K562 (cell line): ENCODE results near the gene PLEKHG5. TPM values are rescaled to one million over a fixed set of nuclear protein-coding genes. Genes with fewer than 3 reads are reported as not detected.

Source experiments
- CBFA2T2 ChIP-seq: fragments of 450-650 bp; conservative IDR thresholded peaks from 2 replicates; pipeline ENCODE4 v1.6.1; 2017; ENCODE audit warnings: mild to moderate bottlenecking
- ELK1 ChIP-seq: sonication (generic); formaldehyde crosslinking; IDR thresholded peaks from 2 replicates; pipeline ENCODE4 v1.8.1; 2022; ENCODE audit warnings: missing genetic modification reagents
- ESRRA ChIP-seq: fragments of 450-650 bp; IDR thresholded peaks from 2 replicates; pipeline ENCODE4 v1.6.1; 2014; ENCODE audit warnings: low read depth, mild to moderate bottlenecking, moderate library complexity, borderline replicate concordance
- ETV1 ChIP-seq: fragments of 450-650 bp; conservative IDR thresholded peaks from 2 replicates; pipeline ENCODE4 v1.6.1; 2016; ENCODE audit warnings: missing genetic modification characterization, control low read depth, low read depth, missing compliant biosample characterization
- GABPB1 ChIP-seq: sonication (generic); formaldehyde crosslinking; IDR thresholded peaks from 2 replicates; pipeline ENCODE4 v1.8.0; 2022; ENCODE audit warnings: mild to moderate bottlenecking, missing genetic modification reagents
- GATAD2A ChIP-seq: fragments of 450-650 bp; IDR thresholded peaks from 2 replicates; pipeline ENCODE4 v1.6.1; 2017
- KLF16 ChIP-seq: IDR thresholded peaks from 2 replicates; pipeline ENCODE4 v1.6.1; 2016; ENCODE audit warnings: antibody characterized with exemption
- PHF21A ChIP-seq: fragments of 450-650 bp; IDR thresholded peaks from 2 replicates; pipeline ENCODE4 v1.6.1; 2017; ENCODE audit warnings: low read depth, borderline replicate concordance
- RAD21 ChIP-seq, 2 experiments: fragments of 250-450 bp in 1 of 2; fragments of 450-650 bp in 1 of 2; sonication (Bioruptor Pico) in 1 of 2; formaldehyde crosslinking in 1 of 2; IDR thresholded peaks in 1 of 2; conservative IDR thresholded peaks in 1 of 2; 2 replicates each; pipeline versions ENCODE4 v1.4.0 to v1.8.0; 2020 to 2022; ENCODE audit warnings: mild to moderate bottlenecking in 2 of 2, moderate library complexity in 1 of 2
- SIN3A ChIP-seq, 2 experiments: fragments of 150-350 bp in 1 of 2; IDR thresholded peaks; 2 replicates each; pipeline ENCODE4 v1.6.1; 2011 to 2016; ENCODE audit warnings: borderline replicate concordance in 2 of 2, low read depth in 2 of 2, low read length in 2 of 2, mild to moderate bottlenecking in 2 of 2, moderate library complexity in 2 of 2; ENCODE audit not compliant: control insufficient read depth in 1 of 2
- SLC30A9 ChIP-seq: fragments of 250-450 bp; sonication (Bioruptor Pico); IDR thresholded peaks from 2 replicates; pipeline ENCODE4 v1.8.0; 2022; ENCODE audit warnings: mild to moderate bottlenecking, moderate library complexity
- TBL1XR1 ChIP-seq, 2 experiments: IDR thresholded peaks; 2 replicates each; pipeline ENCODE4 v1.6.1; 2012; ENCODE audit warnings: improper control_type of control experiment in 2 of 2, low read length in 2 of 2, mild to moderate bottlenecking in 1 of 2
- TFE3 ChIP-seq: fragments of 450-650 bp; formaldehyde crosslinking; IDR thresholded peaks from 2 replicates; pipeline ENCODE4 v1.4.0; 2020; ENCODE audit warnings: mild to moderate bottlenecking, mixed read lengths
- THRB ChIP-seq: fragments of 450-650 bp; formaldehyde crosslinking; conservative IDR thresholded peaks from 2 replicates; pipeline ENCODE4 v1.4.0; 2022; ENCODE audit warnings: mild to moderate bottlenecking, missing genetic modification characterization
- ZBTB11 ChIP-seq, 3 experiments: fragments of 200-800 bp in 1 of 3; fragments of 250-450 bp in 1 of 3; fragments of 450-650 bp in 1 of 3; sonication (Bioruptor Pico) in 1 of 3; sonication (Bioruptor generic) in 1 of 3; formaldehyde crosslinking in 1 of 3; IDR thresholded peaks; 2 replicates each; pipeline versions ENCODE4 v1.6.1 to v1.8.0; 2016 to 2022; ENCODE audit warnings: mild to moderate bottlenecking in 2 of 3, missing genetic modification characterization in 2 of 3, missing compliant biosample characterization in 1 of 3, moderate library complexity in 1 of 3
- ZNF134 ChIP-seq: fragments of 250-450 bp; sonication (Bioruptor Pico); conservative IDR thresholded peaks from 2 replicates; pipeline ENCODE4 v1.4.0; 2020
- ZNF589 ChIP-seq: fragments of 200-800 bp; sonication (Bioruptor generic); IDR thresholded peaks from 2 replicates; pipeline ENCODE4 v1.6.1; 2016; ENCODE audit warnings: low read depth, missing genetic modification characterization, missing compliant biosample characterization
- ZNF764 ChIP-seq: fragments of 250-450 bp; sonication (Bioruptor Pico); IDR thresholded peaks from 2 replicates; pipeline ENCODE4 v1.4.0; 2020; ENCODE audit warnings: low read depth, mild to moderate bottlenecking, moderate library complexity
- polyA plus RNA-seq, 8 experiments: library from polyadenylated mRNA; depleted of rRNA in 4 of 8; stranded (reverse) in 5 of 8; unstranded in 3 of 8; fragments of >200 nt; fragmentation: Nextera tagmentation in 2 of 8; fragmentation: Illumina TruSeq in 1 of 8; extraction: Ambion mirVana in 2 of 8; extraction: Trizol in 1 of 8; gene quantifications; 2 replicates each; pipeline versions ENCODE4 v1.2.1 to v1.2.3, GENCODE V29; 2011 to 2014; ENCODE audit warnings: inconsistent platforms in 1 of 8, missing spikeins in 1 of 8
- total RNA-seq, 7 experiments: library from RNA; depleted of rRNA in 6 of 7; stranded (reverse); fragments of >200 nt in 6 of 7; fragmentation: Illumina TruSeq in 2 of 7; extraction: Trizol in 2 of 7; gene quantifications; 2 replicates each; pipeline versions ENCODE4 v1.2.1 to v1.2.3, GENCODE V29; 2011 to 2021; ENCODE audit warnings: low replicate concordance in 1 of 7
- TF ChIP-seq, protein P1 (sequence below): fragments of 250-450 bp; sonication (Bioruptor Pico); IDR thresholded peaks from 2 replicates; pipeline ENCODE4 v1.5.0; 2021

The PLEKHG5 gene
- total and polyA plus RNA-seq, 9 of the 15 experiments (the other 6 are each of a cell fraction or from before 2014, with no cell fraction given), result 0.04 to 0.29 (median 0.09) TPM; not detected in 3

DNA sequence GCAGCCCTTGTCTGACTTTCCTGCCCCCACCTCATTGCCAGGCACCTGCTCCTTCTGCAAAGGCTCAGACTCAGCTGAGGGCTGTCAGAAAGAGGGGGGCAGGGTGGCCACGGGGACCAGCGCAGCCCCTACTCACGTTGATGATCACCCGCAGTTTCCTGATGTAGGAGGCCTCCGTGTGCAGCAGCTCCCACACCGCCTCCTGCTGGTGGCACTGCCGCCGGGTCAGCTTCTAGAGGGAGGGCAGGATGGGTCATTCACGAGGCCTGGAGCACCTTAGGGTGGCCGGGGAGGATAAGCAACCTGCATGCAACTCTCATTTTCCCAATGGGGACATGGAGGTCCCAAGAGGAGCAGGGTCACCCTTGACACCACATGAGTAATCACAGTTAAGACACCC is 19.1 kb downstream of the PLEKHG5 start (continued):
- TF ChIP-seq TFE3 (CRISPR knock-in tag) (no peak), GATAD2A (no peak), PHF21A (no peak), ZBTB11 (CRISPR knock-in tag; IDR thresholded peaks at IDR 0.05) (no peak), CBFA2T2 (no peak), ZNF589 (no peak), ELK1 (CRISPR knock-in tag) (no peak), ZNF764 (CRISPR knock-in tag) (peak; percentile 74), RAD21 (CRISPR knock-in tag; conservative IDR thresholded peaks at IDR 0.05 in 1 of 2, IDR thresholded peaks at IDR 0.05 in 1 of 2) (peak in 1 of 2 experiments; percentile 36; a peak in 2 of 4 replicates), GABPB1 (peak; percentile 57; the same call in 1 of the 2 replicates), KLF16 (no peak), SIN3A (IDR thresholded peaks at IDR 0.05; ENCODE audit: borderline replicate concordance in 2 of 2, control insufficient read depth in 1 of 2, low read depth in 2 of 2, low read length in 2 of 2) (no peak), SLC30A9 (CRISPR knock-in tag) (no peak), TBL1XR1 (IDR thresholded peaks at IDR 0.05; ENCODE audit: low read length in 2 of 2) (no peak), ESRRA (no peak), THRB (CRISPR knock-in tag) (no peak), ZNF134 (CRISPR knock-in tag) (no peak), ETV1 (no peak)
- TF ChIP-seq, protein P1, sequence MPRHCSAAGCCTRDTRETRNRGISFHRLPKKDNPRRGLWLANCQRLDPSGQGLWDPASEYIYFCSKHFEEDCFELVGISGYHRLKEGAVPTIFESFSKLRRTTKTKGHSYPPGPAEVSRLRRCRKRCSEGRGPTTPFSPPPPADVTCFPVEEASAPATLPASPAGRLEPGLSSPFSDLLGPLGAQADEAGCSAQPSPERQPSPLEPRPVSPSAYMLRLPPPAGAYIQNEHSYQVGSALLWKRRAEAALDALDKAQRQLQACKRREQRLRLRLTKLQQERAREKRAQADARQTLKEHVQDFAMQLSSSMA (CRISPR knock-in tag), result no peak
